GM19193 (cell line): Measurements from ENCODE around the gene ASH1L.

Experiments used
- POLR2A ChIP-seq: IDR thresholded peaks from 4 replicates; pipeline ENCODE4 v1.6.1; 2011; ENCODE audit not compliant: insufficient read depth, insufficient read length; ENCODE audit errors: extremely low read depth

The ASH1L gene

GRCh38 chr1:155562581-155563376 lies at the start of gene ASH1L:
ASH1L (minus strand) TSS chr1:155562803; CDS start chr1:155521519, 41,284 bp downstream.
- TF ChIP-seq POLR2A: peak; percentile 99

GRCh38 chr1:155609515-155610256 lies 47.1 kb upstream of the ASH1L start, which contains the start of gene MSTO1:
MSTO1 (plus strand) TSS chr1:155610218; CDS start chr1:155610249, 31 bp downstream.
- peak; percentile 89 for TF ChIP-seq POLR2A

GRCh38 chr1:155608888-155609225 lies 46.3 kb upstream of the ASH1L start:
- TF ChIP-seq POLR2A: no peak

- TF ChIP-seq POLR2A: no peak
Measured at GRCh38 chr1:155607708-155608107, 45.1 kb upstream of the ASH1L start.

- no peak for TF ChIP-seq POLR2A
Measured at GRCh38 chr1:155598842-155599331, 36.3 kb upstream of the ASH1L start.

- no peak for TF ChIP-seq POLR2A
Measured at GRCh38 chr1:155596864-155597263, 34.3 kb upstream of the ASH1L start.

- no peak for TF ChIP-seq POLR2A
Measured at GRCh38 chr1:155591770-155592169, 29.2 kb upstream of the ASH1L start.

- no peak for TF ChIP-seq POLR2A
Measured at GRCh38 chr1:155574077-155574476, 11.5 kb upstream of the ASH1L start.

GRCh38 chr1:155570593-155570990 lies 8.0 kb upstream of the ASH1L start:
- TF ChIP-seq POLR2A: no peak

GRCh38 chr1:155569988-155570592 lies 7.5 kb upstream of the ASH1L start:
- no peak for TF ChIP-seq POLR2A

- TF ChIP-seq POLR2A: no peak
Measured at GRCh38 chr1:155555915-155556314, 6.7 kb downstream of the ASH1L start.

GRCh38 chr1:155553349-155553748 lies 9.3 kb downstream of the ASH1L start:
- TF ChIP-seq POLR2A: no peak

GRCh38 chr1:155548706-155549105 lies 13.9 kb downstream of the ASH1L start:
- no peak for TF ChIP-seq POLR2A

GRCh38 chr1:155540000-155540874 lies 22.4 kb downstream of the ASH1L start:
- TF ChIP-seq POLR2A: no peak
